Measurements from ENCODE around the gene ZMYM3.

The ZMYM3 gene

GRCh38 chrX:71210816-71211215, 43.1 kb downstream of the ZMYM3 start:
- no peak for DNase-seq

DNA sequence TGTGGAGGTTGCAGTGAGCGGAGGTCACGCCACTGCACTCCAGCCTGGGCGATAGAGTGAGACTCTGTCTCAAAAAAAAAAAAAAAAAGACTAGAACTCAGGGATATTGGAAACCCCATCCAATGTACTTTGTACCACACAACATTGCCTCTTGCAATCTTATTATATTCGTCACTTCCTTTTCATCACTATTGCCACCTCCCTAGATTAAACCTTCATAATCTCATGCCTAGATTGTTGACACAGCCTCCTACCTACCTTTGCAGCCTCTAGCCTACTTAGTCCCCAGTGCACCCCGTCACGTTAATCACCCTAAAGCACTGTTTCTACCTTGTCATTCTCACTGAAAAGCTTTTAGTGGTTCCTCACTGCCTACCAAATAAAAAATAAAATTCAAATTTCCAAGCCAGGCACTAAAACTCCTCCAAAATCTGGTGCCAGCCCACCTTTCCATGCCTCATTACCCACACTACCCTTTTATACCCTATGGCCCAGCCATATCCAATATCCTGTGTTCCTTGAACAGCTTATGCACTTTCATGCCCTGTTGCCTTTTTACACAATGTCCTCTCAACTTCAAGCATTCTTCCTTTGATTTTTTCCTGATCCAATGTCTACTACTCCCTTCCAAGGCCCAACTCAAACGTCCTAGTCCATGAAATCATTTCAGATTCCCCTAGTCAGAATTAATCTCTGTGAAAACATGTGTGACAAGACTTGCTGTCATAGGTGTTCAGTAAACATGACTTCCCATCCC, 54.5 kb downstream of the ZMYM3 start:
- no peak for DNase-seq

- no peak for DNase-seq
Measured at GRCh38 chrX:71198066-71198465, 55.9 kb downstream of the ZMYM3 start.

- DNase-seq = no peak
Measured at GRCh38 chrX:71195964-71196649, 57.8 kb downstream of the ZMYM3 start.

DNA sequence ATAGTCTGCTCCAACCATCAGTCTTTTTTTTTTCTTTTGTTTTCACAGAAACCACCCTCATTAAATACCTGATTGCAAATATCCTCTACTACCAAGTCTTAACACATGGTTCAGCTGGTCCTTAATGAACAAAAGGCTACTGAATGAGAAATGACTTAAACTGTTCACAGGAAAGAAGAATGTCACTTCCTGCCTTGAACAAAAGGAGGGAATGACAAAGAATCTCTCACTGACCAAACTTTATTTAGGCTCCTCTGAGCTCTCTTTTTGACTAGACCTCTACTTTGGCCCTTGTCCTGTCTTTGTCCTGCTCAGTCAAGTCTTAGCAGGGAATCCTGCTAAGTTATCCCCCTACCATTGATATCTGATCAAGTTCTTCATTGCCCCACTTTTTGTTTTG, 62.7 kb downstream of the ZMYM3 start:
- DNase-seq = no peak
